GM23338 (cell line): ENCODE measurements around the gene ALDH1A2. TPM values are rescaled to one million over a fixed set of nuclear protein-coding genes. Genes with fewer than 3 reads are reported as not detected.

ENCODE experiments used
- ATAC-seq: fragments of 200-7000 bp; cut with Tn5 transposase; 3 replicates; pipeline ENCODE4 v1.9.1; 2020
- DNase-seq: peaks from one replicate; pipeline ENCODE4 v3.0.0-alpha.2; 2015; ENCODE audit warnings: low spot score
- H2AFZ ChIP-seq: fragments of 200-600 bp; sonication (generic); 2 replicates; pipeline ENCODE4 v1.8.0; 2016; ENCODE audit warnings: antibody characterized with exemption, mild to moderate bottlenecking, moderate library complexity
- H3F3A ChIP-seq: fragments of 200-600 bp; sonication (generic); replicated peaks from 2 replicates; pipeline ENCODE4 v1.8.0; 2017; ENCODE audit warnings: antibody characterized with exemption, mixed run types, low read depth
- H3K27ac ChIP-seq: fragments of 200-600 bp; sonication (generic); 2 replicates; pipeline ENCODE4 v1.6.1; 2016; ENCODE audit warnings: low read depth
- H3K27me3 ChIP-seq: fragments of 200-600 bp; sonication (generic); 2 replicates; pipeline ENCODE4 v1.8.0; 2016; ENCODE audit warnings: mild to moderate bottlenecking, mixed run types, moderate library complexity; ENCODE audit not compliant: insufficient read depth
- H3K36me3 ChIP-seq: fragments of 200-600 bp; sonication (generic); 2 replicates; pipeline ENCODE4 v1.8.0; 2016; ENCODE audit warnings: mild to moderate bottlenecking; ENCODE audit not compliant: insufficient read depth
- H3K4me1 ChIP-seq: fragments of 200-600 bp; sonication (generic); 2 replicates; pipeline ENCODE4 v1.8.0; 2016; ENCODE audit warnings: mild to moderate bottlenecking, moderate library complexity; ENCODE audit not compliant: insufficient read depth
- H3K4me2 ChIP-seq: fragments of 200-600 bp; sonication (generic); 2 replicates; pipeline ENCODE4 v1.7.1; 2017; ENCODE audit warnings: mixed run types
- H3K4me3 ChIP-seq: fragments of 200-600 bp; sonication (generic); 2 replicates; pipeline ENCODE4 v1.6.1; 2016; ENCODE audit warnings: mixed run types
- H3K79me2 ChIP-seq: fragments of 200-600 bp; sonication (generic); replicated peaks from 2 replicates; pipeline ENCODE4 v1.8.0; 2017; ENCODE audit warnings: mild to moderate bottlenecking; ENCODE audit not compliant: insufficient read depth
- H3K9me2 ChIP-seq: fragments of 200-600 bp; sonication (generic); 2 replicates; pipeline ENCODE4 v1.8.0; 2017; ENCODE audit not compliant: insufficient read depth
- H4K20me1 ChIP-seq: fragments of 200-600 bp; sonication (generic); replicated peaks from 2 replicates; pipeline ENCODE4 v1.8.0; 2017; ENCODE audit warnings: mild to moderate bottlenecking; ENCODE audit not compliant: insufficient read depth
- H3K27ac Mint-ChIP-seq: 2 replicates; pipeline ENCODE4 v1.8.0; 2020; ENCODE audit warnings: inconsistent platforms, mild to moderate bottlenecking, moderate library complexity, mixed read lengths
- H3K27me3 Mint-ChIP-seq: 3 replicates; pipeline ENCODE4 v1.8.0; 2022; ENCODE audit warnings: low read depth, mild to moderate bottlenecking, moderate library complexity, mixed read lengths, inconsistent platforms; ENCODE audit not compliant: insufficient read depth, poor library complexity
- H3K36me3 Mint-ChIP-seq: 3 replicates; pipeline ENCODE4 v1.8.0; 2021; ENCODE audit warnings: low read depth, mild to moderate bottlenecking, inconsistent platforms, moderate library complexity, mixed read lengths
- H3K4me1 Mint-ChIP-seq: 3 replicates; pipeline ENCODE4 v1.8.0; 2020; ENCODE audit warnings: mild to moderate bottlenecking, inconsistent platforms, mixed read lengths
- H3K4me3 Mint-ChIP-seq: 3 replicates; pipeline ENCODE4 v1.8.0; 2021; ENCODE audit warnings: moderate library complexity, mild to moderate bottlenecking, inconsistent platforms, mixed read lengths
- H3K9me3 Mint-ChIP-seq: 3 replicates; pipeline ENCODE4 v1.8.0; 2020; ENCODE audit warnings: moderate library complexity, mild to moderate bottlenecking, inconsistent platforms, mixed read lengths
- CREB1 ChIP-seq: fragments of 250-450 bp; sonication (Bioruptor Pico); IDR thresholded peaks from 2 replicates; pipeline ENCODE4 v1.5.0; 2020; ENCODE audit warnings: low read depth, mild to moderate bottlenecking, moderate library complexity
- EZH2 ChIP-seq: fragments of 200-600 bp; sonication (generic); IDR thresholded peaks from one replicate; pipeline ENCODE4 v1.8.0; 2017; ENCODE audit warnings: antibody characterized with exemption, mild to moderate bottlenecking, low read depth; ENCODE audit not compliant: unreplicated experiment
- EZH2phosphoT487 ChIP-seq: fragments of 200-600 bp; sonication (generic); IDR thresholded peaks from one replicate; pipeline ENCODE4 v1.8.1; 2018; ENCODE audit warnings: antibody characterized with exemption; ENCODE audit not compliant: unreplicated experiment
- JUNB ChIP-seq: IDR thresholded peaks from one replicate; pipeline ENCODE4 v1.6.1; 2016; ENCODE audit warnings: antibody characterized with exemption; ENCODE audit not compliant: unreplicated experiment
- NANOG ChIP-seq: IDR thresholded peaks from 2 replicates; pipeline ENCODE4 v1.6.1; 2016; ENCODE audit warnings: antibody characterized with exemption, borderline replicate concordance
- POLR2AphosphoS5 ChIP-seq: IDR thresholded peaks from 2 replicates; pipeline ENCODE4 v1.6.1; 2016; ENCODE audit warnings: antibody characterized with exemption, low read depth
- STAT1 ChIP-seq: IDR thresholded peaks from one replicate; pipeline ENCODE4 v1.6.1; 2016; ENCODE audit warnings: antibody characterized with exemption; ENCODE audit not compliant: unreplicated experiment
- ZNF114 ChIP-seq: fragments of 250-450 bp; sonication (Bioruptor Pico); IDR thresholded peaks from 2 replicates; pipeline ENCODE4 v1.5.0; 2020; ENCODE audit warnings: mild to moderate bottlenecking, moderate library complexity
- ZNF331 ChIP-seq: fragments of 250-450 bp; sonication (Bioruptor Pico); IDR thresholded peaks from 2 replicates; pipeline ENCODE4 v1.5.0; 2020; ENCODE audit warnings: low read depth, mild to moderate bottlenecking, moderate library complexity
- polyA plus RNA-seq: library from polyadenylated mRNA; unstranded; fragments of >200 nt; fragmentation: Nextera tagmentation; extraction: Ambion mirVana; gene quantifications from 2 replicates; pipeline ENCODE4 v1.2.1, GENCODE V29; 2016
- total RNA-seq: library from RNA; depleted of rRNA; stranded (reverse); fragments of >200 nt; shearing (Covaris generic); gene quantifications from 2 replicates; pipeline ENCODE4 v1.2.3, GENCODE V29; 2014
- TF ChIP-seq, protein P1 (sequence below), 2 experiments: fragments of 200-600 bp in 1 of 2; sonication (generic) in 1 of 2; conservative IDR thresholded peaks; 2 replicates each; pipeline versions ENCODE4 v1.5.1 to v1.6.1; 2016 to 2017; ENCODE audit warnings: antibody characterized with exemption in 2 of 2, low read depth in 2 of 2, mild to moderate bottlenecking in 2 of 2, moderate library complexity in 1 of 2
- TF ChIP-seq, protein P2 (sequence below): fragments of 250-450 bp; sonication (Bioruptor Pico); IDR thresholded peaks from 2 replicates; pipeline ENCODE4 v1.5.0; 2020; ENCODE audit warnings: mild to moderate bottlenecking, moderate library complexity
- TF ChIP-seq, protein P3 (sequence below): IDR thresholded peaks from 2 replicates; pipeline ENCODE4 v1.6.1; 2016; ENCODE audit warnings: antibody characterized with exemption

Gene ALDH1A2
- total and polyA plus RNA-seq, 2 experiments from 2014 or later, result 0.80 TPM; not detected in 1

- H3K4me1 ChIP-seq, result no peaks in the 10 kb centered on the region
- no peaks in the 10 kb centered on the region for H3F3A ChIP-seq
- H3K36me3 ChIP-seq, result no peaks in the 10 kb centered on the region
- TF ChIP-seq EZH2phosphoT487, result no peak
- TF ChIP-seq EZH2, result no peak
- no peak for TF ChIP-seq NANOG
- TF ChIP-seq, protein P1, sequence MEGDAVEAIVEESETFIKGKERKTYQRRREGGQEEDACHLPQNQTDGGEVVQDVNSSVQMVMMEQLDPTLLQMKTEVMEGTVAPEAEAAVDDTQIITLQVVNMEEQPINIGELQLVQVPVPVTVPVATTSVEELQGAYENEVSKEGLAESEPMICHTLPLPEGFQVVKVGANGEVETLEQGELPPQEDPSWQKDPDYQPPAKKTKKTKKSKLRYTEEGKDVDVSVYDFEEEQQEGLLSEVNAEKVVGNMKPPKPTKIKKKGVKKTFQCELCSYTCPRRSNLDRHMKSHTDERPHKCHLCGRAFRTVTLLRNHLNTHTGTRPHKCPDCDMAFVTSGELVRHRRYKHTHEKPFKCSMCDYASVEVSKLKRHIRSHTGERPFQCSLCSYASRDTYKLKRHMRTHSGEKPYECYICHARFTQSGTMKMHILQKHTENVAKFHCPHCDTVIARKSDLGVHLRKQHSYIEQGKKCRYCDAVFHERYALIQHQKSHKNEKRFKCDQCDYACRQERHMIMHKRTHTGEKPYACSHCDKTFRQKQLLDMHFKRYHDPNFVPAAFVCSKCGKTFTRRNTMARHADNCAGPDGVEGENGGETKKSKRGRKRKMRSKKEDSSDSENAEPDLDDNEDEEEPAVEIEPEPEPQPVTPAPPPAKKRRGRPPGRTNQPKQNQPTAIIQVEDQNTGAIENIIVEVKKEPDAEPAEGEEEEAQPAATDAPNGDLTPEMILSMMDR (conservative IDR thresholded peaks at IDR 0.05; ENCODE audit: low read depth in 2 of 2), result no peak
- no peak for TF ChIP-seq POLR2AphosphoS5
- no peak for TF ChIP-seq JUNB
- Mint-ChIP-seq H3K27me3 (peaks cover 5% of the 10 kb centered on the region), H3K9me3 (no peaks in the 10 kb centered on the region), H3K27ac (no peak overlapping the region), H3K36me3 (no peaks in the 10 kb centered on the region), H3K4me1 (peaks cover 6% of the 10 kb centered on the region), H3K4me3 (no peak overlapping the region)
- no peak overlapping the region for H3K4me3 ChIP-seq
- H2AFZ ChIP-seq, result no peak overlapping the region
- ATAC-seq (no peak), DNase-seq (no peak)
- H3K4me2 ChIP-seq, result no peak overlapping the region
- peaks cover 13% of the 10 kb centered on the region; the same call in 1 of the 2 replicates for H3K9me2 ChIP-seq
- no peak overlapping the region for H3K27ac ChIP-seq
- no peaks in the 10 kb centered on the region for H4K20me1 ChIP-seq
- H3K79me2 ChIP-seq, result no peaks in the 10 kb centered on the region
- H3K27me3 ChIP-seq, result no peaks in the 10 kb centered on the region
These were observed 46.2 kb upstream of the ALDH1A2 start for GRCh38 chr15:58111718-58112104.

DNA sequence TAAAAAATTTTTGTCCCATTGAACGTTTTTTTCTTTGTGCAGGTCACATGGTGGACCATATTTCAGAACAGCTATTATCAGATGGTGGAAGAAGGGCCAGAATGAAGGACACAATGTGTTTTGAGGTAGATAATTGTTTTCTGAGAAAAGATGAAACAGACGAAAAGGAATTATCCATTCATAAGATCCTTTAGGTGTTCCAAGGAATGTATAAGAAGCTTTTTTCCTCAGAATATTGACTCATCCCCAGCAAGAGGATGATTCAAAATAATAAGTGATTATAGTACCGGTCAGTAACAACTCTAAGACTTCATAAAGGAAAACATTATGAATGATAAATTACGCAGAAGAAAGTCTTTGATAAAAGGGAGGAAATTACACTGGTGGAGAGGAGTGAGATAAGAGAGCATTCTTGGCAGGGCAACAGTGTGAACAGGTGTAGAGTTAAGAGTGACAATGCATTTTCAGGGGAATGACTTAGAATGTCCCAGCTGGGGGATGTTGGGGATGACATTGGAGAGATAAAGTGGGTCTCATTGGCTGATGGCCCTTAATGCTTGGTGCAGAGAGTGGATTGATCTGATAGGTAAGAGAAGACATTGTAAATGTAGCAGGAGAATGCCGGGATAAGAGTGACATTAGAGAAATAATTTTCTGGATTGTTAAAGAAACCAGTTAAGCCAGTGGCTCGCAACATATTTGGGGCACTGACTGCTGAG is 45.6 kb upstream of the ALDH1A2 start:
- no peak for ATAC-seq
- Histone ChIP-seq H3K79me2 (no peaks in the 10 kb centered on the region), H2AFZ (no peak overlapping the region), H3K27me3 (no peaks in the 10 kb centered on the region), H3K36me3 (no peaks in the 10 kb centered on the region), H3K4me2 (no peak overlapping the region), H3K9me2 (peaks cover 13% of the 10 kb centered on the region; the same call in 1 of the 2 replicates), H4K20me1 (no peaks in the 10 kb centered on the region), H3K4me1 (no peaks in the 10 kb centered on the region), H3F3A (no peaks in the 10 kb centered on the region), H3K27ac (no peak overlapping the region), H3K4me3 (no peak overlapping the region)
- Mint-ChIP-seq H3K4me1 (peaks cover 6% of the 10 kb centered on the region), H3K27me3 (peaks cover 5% of the 10 kb centered on the region), H3K9me3 (no peaks in the 10 kb centered on the region), H3K36me3 (no peaks in the 10 kb centered on the region), H3K27ac (no peak overlapping the region), H3K4me3 (no peak overlapping the region)
- no peak for DNase-seq
- TF ChIP-seq, protein P2, sequence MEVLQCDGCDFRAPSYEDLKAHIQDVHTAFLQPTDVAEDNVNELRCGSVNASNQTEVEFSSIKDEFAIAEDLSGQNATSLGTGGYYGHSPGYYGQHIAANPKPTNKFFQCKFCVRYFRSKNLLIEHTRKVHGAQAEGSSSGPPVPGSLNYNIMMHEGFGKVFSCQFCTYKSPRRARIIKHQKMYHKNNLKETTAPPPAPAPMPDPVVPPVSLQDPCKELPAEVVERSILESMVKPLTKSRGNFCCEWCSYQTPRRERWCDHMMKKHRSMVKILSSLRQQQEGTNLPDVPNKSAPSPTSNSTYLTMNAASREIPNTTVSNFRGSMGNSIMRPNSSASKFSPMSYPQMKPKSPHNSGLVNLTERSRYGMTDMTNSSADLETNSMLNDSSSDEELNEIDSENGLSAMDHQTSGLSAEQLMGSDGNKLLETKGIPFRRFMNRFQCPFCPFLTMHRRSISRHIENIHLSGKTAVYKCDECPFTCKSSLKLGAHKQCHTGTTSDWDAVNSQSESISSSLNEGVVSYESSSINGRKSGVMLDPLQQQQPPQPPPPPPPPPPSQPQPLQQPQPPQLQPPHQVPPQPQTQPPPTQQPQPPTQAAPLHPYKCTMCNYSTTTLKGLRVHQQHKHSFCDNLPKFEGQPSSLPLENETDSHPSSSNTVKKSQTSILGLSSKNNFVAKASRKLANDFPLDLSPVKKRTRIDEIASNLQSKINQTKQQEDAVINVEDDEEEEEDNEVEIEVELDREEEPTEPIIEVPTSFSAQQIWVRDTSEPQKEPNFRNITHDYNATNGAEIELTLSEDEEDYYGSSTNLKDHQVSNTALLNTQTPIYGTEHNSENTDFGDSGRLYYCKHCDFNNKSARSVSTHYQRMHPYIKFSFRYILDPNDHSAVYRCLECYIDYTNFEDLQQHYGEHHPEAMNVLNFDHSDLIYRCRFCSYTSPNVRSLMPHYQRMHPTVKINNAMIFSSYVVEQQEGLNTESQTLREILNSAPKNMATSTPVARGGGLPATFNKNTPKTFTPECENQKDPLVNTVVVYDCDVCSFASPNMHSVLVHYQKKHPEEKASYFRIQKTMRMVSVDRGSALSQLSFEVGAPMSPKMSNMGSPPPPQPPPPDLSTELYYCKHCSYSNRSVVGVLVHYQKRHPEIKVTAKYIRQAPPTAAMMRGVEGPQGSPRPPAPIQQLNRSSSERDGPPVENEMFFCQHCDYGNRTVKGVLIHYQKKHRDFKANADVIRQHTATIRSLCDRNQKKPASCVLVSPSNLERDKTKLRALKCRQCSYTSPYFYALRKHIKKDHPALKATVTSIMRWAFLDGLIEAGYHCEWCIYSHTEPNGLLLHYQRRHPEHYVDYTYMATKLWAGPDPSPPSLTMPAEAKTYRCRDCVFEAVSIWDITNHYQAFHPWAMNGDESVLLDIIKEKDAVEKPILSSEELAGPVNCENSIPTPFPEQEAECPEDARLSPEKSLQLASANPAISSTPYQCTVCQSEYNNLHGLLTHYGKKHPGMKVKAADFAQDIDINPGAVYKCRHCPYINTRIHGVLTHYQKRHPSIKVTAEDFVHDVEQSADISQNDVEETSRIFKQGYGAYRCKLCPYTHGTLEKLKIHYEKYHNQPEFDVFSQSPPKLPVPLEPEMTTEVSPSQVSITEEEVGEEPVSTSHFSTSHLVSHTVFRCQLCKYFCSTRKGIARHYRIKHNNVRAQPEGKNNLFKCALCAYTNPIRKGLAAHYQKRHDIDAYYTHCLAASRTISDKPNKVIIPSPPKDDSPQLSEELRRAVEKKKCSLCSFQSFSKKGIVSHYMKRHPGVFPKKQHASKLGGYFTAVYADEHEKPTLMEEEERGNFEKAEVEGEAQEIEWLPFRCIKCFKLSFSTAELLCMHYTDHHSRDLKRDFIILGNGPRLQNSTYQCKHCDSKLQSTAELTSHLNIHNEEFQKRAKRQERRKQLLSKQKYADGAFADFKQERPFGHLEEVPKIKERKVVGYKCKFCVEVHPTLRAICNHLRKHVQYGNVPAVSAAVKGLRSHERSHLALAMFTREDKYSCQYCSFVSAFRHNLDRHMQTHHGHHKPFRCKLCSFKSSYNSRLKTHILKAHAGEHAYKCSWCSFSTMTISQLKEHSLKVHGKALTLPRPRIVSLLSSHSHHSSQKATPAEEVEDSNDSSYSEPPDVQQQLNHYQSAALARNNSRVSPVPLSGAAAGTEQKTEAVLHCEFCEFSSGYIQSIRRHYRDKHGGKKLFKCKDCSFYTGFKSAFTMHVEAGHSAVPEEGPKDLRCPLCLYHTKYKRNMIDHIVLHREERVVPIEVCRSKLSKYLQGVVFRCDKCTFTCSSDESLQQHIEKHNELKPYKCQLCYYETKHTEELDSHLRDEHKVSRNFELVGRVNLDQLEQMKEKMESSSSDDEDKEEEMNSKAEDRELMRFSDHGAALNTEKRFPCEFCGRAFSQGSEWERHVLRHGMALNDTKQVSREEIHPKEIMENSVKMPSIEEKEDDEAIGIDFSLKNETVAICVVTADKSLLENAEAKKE (CRISPR knock-in tag), result no peak
- TF ChIP-seq STAT1, result no peak
- TF ChIP-seq CREB1, result no peak
- no peak for TF ChIP-seq NANOG
- no peak for TF ChIP-seq ZNF331 (CRISPR knock-in tag)
- TF ChIP-seq, protein P3, sequence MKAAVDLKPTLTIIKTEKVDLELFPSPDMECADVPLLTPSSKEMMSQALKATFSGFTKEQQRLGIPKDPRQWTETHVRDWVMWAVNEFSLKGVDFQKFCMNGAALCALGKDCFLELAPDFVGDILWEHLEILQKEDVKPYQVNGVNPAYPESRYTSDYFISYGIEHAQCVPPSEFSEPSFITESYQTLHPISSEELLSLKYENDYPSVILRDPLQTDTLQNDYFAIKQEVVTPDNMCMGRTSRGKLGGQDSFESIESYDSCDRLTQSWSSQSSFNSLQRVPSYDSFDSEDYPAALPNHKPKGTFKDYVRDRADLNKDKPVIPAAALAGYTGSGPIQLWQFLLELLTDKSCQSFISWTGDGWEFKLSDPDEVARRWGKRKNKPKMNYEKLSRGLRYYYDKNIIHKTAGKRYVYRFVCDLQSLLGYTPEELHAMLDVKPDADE, result no peak
- TF ChIP-seq ZNF114 (CRISPR knock-in tag), result no peak
- no peak for TF ChIP-seq JUNB
